ENCODE measurements around the gene IL23A.
"Not testable (repeated sequence)": the region's sequence is repeated elsewhere in the genome, so short reads cannot be mapped to it uniquely, and the experiment has no call there.

Gene IL23A

GRCh38 chr12:56326126-56326525, 12.6 kb upstream of the IL23A start:
- no peak for DNase-seq (ENCODE audit: low read depth in 3 of 3)

DNA sequence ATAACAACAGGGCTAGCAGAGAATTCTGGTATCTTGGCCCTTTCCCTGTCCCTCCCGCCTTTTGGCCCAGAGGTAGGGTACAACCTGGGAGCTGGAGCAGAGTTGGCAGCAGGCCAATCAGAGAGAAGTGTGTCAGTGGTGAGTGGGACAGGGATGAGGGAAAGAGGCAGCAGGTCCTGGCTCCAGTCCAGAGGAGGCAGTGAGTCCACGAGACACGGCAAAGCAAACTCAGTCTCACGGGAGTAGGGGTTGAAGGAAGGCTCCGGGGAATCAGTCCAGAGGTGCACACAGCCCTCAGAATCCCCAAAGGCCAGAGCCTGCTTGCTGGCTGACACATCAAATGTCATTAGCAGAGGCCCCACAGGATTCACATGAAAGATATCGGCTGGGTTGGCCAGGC, 12.2 kb upstream of the IL23A start:
- no peak for DNase-seq (ENCODE audit: low read depth in 3 of 3)

- no peak for DNase-seq (ENCODE audit: low read depth in 3 of 3)
These were observed 7.7 kb upstream of the IL23A start for GRCh38 chr12:56330936-56331490.

DNA sequence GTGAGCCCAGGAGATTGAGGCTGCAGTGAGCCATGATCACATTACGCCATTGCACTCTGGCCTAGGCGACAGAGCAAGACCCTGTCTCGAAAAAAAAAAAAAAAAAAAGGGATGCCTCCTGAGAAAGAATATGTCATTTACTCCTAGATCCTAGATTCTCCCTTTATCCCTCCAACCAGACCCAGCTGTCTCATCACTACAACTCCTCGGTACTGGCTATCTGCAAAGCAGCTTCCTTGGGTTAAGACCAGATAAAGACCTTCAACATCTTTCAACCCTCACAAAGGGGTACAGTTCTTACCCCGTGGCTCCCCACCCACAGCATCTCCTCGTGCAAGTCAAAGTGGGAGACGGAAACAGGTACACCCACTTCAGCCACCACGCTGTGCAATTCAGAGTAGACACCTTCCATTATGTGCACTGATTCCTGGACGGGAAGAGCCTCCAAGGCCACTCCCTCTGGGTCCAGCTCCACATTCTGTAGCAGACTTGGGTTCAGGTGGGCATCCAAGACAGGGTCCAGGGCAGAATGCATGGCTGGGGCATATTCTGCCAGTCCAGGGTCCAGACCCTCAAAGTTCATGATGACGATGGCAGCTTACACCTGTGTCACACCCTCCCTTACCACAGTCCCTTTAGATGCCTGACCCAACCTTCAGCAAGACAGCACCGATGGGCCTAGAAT, 6.0 kb upstream of the IL23A start:
- DNase-seq (ENCODE audit: low read depth in 3 of 3) = no peak

DNA sequence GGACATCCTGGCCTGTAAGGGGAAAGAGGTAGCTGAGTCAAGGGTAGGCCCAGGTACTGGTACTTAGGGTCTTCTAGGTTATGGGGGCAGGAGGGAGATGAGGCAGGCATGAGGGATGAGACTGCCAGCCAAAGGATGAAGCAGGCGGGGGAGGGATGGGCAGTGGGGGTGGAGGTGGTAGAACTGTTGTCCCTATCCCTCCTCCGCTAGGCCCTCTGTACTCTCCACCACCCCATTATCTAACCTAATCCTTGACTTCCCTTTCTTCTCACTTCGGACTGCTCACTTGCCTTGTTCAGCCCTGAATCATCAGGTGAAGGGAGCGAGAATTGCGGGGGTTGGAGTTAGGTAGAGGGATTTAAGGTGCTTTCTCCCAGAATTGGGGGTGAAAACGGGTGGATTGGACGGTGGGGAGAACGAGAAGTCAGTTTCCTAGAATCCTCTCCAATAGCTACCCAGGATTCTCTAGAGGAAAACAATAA, 5.4 kb upstream of the IL23A start:
- no peak for DNase-seq (ENCODE audit: low read depth in 3 of 3)

DNA sequence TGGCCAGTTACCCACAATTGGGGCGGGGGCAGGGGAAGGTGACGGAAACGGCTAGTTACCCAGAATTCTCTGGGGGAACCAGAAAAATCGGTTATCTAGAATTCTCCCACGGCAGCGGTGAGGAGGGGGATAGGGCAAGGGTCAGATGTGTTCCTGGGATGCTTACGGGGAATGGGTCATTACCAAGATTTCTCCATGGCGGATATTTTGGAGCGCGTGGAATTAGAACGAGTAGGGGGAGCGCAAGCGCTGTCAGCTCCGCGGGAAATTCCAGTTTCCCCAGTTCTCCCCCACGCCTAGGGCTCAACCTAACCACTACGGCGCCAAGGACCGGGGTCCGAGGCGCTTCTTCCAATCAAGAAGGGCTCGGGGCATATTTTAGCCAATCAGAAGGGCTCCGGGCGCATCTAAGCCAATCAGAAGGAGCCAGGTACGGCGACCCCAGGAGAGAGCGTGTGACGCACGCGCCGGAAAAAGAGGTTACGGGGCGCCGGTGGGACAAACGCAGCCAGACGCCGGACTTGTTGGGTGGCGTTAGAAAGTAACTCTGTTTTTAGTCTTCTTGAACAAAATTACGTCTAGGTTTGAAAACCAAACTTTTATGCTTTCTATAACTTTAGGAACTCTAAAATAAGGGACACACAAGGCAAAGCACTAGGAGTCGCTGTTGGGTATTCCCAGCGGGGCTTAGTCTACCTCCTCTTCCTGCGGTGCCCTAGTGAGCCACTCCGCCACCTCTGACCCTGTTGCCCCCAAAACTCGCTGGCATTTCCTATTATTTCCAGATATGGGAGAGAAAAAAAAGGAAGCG, 4.8 kb upstream of the IL23A start, which contains the start of gene PAN2:
TSS of gene PAN2 (minus strand) at position 322 of the 811 bp plus-strand sequence. CDS start 906 bp downstream, outside the sequence.
- peak; percentile 79 to 90 (median 85) for DNase-seq (ENCODE audit: low read depth in 3 of 3)

DNA sequence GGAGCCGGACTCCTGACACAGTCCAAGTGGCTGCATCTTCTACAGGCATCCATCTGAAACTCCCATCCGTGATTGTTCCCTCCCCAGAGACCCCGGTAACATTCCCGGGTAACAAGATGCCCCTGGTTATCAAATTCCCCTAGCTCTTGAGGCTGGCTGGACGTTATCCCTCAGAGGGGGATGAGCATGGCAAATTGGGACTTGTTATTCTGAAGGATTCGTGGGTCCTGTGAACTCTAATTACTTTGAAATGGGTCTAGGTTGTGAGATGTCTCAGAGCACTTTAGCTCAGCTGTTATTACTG, 4.2 kb upstream of the IL23A start:
- DNase-seq (ENCODE audit: low read depth in 3 of 3) = no peak

DNA sequence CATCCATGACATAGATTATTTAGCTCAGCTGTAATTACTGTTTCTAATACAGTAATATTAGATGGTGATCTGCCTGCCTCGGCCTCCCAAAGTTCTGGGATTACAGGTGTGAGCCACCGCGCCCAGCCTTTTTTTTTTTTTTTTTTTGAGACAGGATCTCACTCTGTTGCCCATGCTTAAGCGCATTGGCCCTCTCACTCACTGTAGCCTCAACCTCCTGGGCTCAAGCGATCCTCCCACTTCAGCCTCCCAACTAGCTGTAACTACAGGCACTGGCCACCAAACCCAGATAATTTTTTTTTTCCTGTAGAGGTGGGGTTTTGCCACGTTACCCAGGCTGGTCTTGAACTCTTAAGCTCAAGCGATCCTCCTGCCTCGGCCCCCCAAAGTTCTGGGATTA, 3.2 kb upstream of the IL23A start:
- DNase-seq (ENCODE audit: low read depth in 3 of 3) = not testable (repeated sequence)

- DNase-seq (ENCODE audit: low read depth in 3 of 3) = no peak
These were observed 2.1 kb upstream of the IL23A start for GRCh38 chr12:56336361-56337167.

GRCh38 chr12:56337753-56338251, 882 bp upstream of the IL23A start:
- DNase-seq (ENCODE audit: low read depth in 3 of 3) = no peak

DNA sequence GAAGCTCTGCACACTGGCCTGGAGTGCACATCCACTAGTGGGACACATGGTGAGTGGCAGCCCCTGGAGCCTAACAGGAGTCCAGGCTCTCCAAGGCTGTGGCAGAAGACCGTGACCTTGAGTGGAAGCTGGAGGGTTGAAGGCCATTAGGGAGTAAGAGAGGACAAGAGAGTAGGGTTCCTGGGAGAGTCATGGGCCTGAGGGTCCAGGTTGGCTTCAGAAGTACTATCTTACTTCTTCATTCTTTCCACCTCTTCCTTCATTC, 406 bp downstream of the IL23A start:
- no peak for DNase-seq (ENCODE audit: low read depth in 3 of 3)

DNA sequence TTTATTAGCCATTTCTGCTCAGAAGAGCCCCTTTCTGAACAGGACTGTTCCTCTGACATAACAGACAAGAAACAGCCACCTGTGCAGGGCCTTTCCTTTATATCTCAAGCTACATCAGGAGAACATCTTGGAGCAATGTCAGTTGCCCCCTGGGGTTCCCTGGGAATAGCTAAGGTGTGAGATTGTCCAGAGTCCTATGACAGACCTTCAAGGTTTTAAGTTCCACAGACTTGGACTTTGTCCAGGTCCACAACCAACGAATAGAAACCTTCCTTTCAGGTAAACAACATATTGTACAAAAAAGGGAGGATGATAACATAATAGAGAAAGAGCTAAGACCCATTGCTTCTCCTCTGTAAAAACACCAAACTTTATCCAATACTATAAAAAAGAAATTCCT, 2.9 kb downstream of the IL23A start:
- DNase-seq (ENCODE audit: low read depth in 3 of 3) = no peak

- DNase-seq (ENCODE audit: low read depth in 3 of 3) = not testable (repeated sequence)
These were observed 3.6 kb downstream of the IL23A start for GRCh38 chr12:56342290-56342689.

DNA sequence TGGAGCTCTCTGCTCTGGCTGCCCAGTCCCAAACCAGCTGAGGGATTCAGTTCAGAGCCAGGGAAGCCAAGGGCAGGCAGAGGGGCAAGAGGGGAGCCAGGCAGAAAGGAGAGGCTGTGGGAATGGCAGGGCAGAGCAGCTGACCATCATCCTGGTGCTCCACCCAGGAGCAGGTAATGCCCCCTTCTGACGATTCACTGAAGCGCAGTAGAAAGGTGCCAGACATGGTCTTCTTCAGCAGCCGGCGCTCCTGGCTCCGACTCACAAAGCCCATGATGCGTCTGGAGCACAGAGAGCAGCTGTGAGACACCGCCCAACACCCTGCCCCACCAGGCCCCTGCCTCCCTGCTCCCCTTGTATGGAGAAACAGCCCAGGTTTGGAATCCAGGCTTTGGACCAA, 8.0 kb downstream of the IL23A start:
- DNase-seq (ENCODE audit: low read depth in 3 of 3) = no peak

DNA sequence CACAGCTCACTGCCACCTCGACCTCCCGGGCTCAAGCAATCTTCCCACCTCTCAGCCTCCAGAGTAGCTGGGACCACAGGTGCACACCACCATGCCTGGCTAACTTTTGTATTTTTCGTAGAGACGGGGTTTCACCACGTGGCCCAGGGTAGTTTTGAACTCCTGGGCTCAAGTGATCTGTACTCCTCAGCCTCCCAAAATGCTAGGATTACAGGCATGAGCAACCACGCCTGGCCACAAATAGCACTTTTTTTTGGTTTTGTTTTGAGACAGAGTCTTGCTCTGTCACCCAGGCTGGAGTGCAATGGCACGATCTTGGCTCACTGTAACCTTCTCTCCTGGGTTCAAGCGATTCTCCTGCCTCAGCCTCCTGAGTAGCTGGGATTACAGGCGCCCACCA, 8.6 kb downstream of the IL23A start:
- not testable (repeated sequence) for DNase-seq (ENCODE audit: low read depth in 3 of 3)

- DNase-seq (ENCODE audit: low read depth in 3 of 3) = no peak
These were observed 10.1 kb downstream of the IL23A start for GRCh38 chr12:56348776-56349175.

DNA sequence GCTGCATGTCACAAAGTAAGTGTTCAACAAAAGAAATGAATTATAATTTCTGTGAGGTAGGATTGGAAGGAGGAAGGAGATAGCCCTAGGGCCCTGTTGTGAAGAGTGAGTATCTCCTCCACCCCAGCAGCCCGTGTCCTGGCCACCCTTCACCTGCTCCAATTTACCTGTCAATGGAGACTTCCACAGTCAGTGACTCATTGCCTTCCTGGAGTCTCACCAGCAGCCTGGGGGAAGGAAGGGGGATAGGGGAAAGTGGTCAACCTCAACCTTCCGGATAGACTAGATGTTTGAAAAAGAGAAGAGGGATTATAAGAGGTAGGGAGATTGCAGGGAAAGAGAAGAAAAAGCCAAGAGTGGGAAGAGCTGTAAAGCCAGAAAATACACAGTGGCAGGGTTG, 12.0 kb downstream of the IL23A start:
- no peak for DNase-seq (ENCODE audit: low read depth in 3 of 3)

- no peak for DNase-seq (ENCODE audit: low read depth in 3 of 3)
These were observed 12.6 kb downstream of the IL23A start for GRCh38 chr12:56351325-56351724.

DNA sequence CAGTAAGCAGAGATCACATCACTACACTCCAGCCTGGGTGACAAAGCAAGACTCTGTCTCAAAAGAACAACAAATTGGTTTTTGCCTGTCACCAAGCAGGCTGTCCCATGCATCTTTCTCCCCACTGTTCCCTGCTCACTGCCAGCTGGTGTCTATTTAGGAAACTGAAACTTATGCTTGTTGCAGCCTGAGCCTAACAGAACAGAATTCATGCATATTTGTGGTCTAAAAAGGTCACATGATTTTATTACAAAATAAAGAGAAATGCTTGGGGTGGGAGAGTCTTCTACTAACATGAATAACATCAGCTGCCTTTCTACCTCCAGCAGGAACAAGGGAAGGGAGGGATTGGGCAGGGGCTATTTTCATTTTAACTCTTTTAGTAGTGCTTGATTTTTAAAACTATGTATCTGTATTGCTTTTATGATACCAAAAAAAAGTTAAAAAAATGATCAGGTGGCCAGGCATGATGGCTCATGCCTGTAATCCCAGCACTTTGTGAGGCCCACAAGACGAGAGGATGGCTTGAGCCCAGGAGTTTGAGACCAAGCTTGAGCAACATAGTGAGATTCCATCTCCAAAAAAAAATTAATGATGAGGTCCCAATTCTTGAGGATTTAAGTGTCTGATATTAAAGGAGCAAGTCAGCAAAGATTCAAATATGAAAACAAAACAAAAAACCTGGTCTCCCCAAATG, 20.3 kb downstream of the IL23A start:
- no peak for DNase-seq (ENCODE audit: low read depth in 3 of 3)

DNA sequence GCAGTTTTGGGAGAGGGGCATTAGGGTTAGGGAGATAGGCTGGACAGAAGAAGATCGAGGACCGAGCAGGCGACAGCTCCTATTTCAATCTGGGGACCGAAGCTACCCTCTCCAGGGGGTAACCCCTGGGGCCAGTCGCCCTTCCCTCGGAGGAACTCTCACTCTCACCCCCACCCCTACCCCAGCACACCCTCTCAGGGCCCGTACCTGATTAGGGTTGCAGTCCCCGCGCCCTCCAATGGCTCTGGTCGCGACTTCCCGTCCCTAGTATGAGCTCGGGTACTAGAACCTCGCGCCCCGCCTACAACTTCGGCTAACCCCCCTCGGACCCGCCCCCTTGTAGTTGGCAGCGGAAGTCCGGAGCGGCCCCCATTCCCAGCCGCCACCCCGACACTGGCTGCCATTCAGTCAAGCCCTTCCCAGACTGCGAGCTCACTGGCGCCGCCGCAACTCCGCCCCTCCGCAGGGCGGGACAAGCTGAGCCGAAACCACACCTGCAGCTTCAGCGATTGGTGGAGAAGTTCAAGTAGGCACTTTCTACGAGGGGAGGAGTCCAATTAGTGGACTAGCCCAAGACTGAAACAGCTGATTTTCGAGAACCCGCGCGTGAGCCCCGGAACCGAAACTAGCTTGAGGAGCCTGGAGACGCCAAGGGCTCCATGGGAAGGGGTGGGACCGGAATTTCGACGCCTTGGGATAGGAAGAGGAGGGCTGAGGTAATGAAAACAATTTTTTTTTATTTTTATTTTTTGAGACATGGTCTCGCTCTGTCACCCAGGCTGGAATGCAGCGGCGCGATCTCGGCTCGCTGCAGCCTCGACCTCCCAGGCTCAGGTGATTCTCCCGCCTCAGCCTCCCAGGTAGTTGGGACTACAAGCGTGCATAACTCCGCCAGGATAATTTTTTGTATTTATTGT, 21.4 kb downstream of the IL23A start, which contains the start of gene STAT2:
TSS of gene STAT2 (minus strand) at position 257 of the 917 bp plus-strand sequence. CDS start 3,536 bp downstream, outside the sequence.
- peak; percentile 93 to 98 (median 98) for DNase-seq (ENCODE audit: low read depth in 3 of 3)
